Hepatocyte (in vitro differentiated cells): Measurements from ENCODE around the gene PRDM16. TPM values are rescaled to one million over a fixed set of nuclear protein-coding genes. Genes with fewer than 3 reads are reported as not detected.

Experiments
- DNase-seq: peaks from one replicate; pipeline ENCODE4 v3.0.0-alpha.2; 2016; ENCODE audit warnings: low spot score
- H2AFZ ChIP-seq: fragments of 200-600 bp; sonication (generic); 2 replicates; pipeline ENCODE4 v1.6.0; 2016; ENCODE audit warnings: antibody characterized with exemption, mild to moderate bottlenecking
- H3K27ac ChIP-seq: fragments of 200-600 bp; sonication (generic); 2 replicates; pipeline ENCODE4 v1.5.1; 2016; ENCODE audit warnings: mild to moderate bottlenecking
- H3K27me3 ChIP-seq: fragments of 200-600 bp; sonication (generic); 2 replicates; pipeline ENCODE4 v1.6.1; 2016
- H3K36me3 ChIP-seq: fragments of 200-600 bp; sonication (generic); replicated peaks from 2 replicates; pipeline ENCODE4 v1.5.1; 2016; ENCODE audit warnings: low read depth; ENCODE audit not compliant: insufficient read depth
- H3K4me1 ChIP-seq: fragments of 200-600 bp; sonication (generic); 2 replicates; pipeline ENCODE4 v1.5.1; 2016; ENCODE audit warnings: mild to moderate bottlenecking, moderate library complexity; ENCODE audit not compliant: insufficient read depth
- H3K4me2 ChIP-seq: fragments of 200-600 bp; sonication (generic); 2 replicates; pipeline ENCODE4 v1.6.0; 2016
- H3K4me3 ChIP-seq: fragments of 200-600 bp; sonication (generic); 2 replicates; pipeline ENCODE4 v1.5.1; 2016; ENCODE audit warnings: mild to moderate bottlenecking
- H3K79me2 ChIP-seq: fragments of 200-600 bp; sonication (generic); 2 replicates; pipeline ENCODE4 v1.6.0; 2017; ENCODE audit warnings: mild to moderate bottlenecking
- H3K9me2 ChIP-seq: fragments of 200-600 bp; sonication (generic); replicated peaks from 2 replicates; pipeline ENCODE4 v1.6.0; 2017; ENCODE audit warnings: mild to moderate bottlenecking; ENCODE audit not compliant: insufficient read depth
- H3K9me3 ChIP-seq: fragments of 200-600 bp; sonication (generic); 2 replicates; pipeline ENCODE4 v1.5.1; 2016; ENCODE audit warnings: low read depth, mild to moderate bottlenecking
- H4K20me1 ChIP-seq: fragments of 200-600 bp; sonication (generic); 2 replicates; pipeline ENCODE4 v1.6.0; 2016; ENCODE audit warnings: mild to moderate bottlenecking; ENCODE audit not compliant: insufficient read depth, poor library complexity, severe bottlenecking
- EZH2 ChIP-seq: fragments of 200-600 bp; sonication (generic); IDR thresholded peaks from 2 replicates; pipeline ENCODE4 v1.6.1; 2016; ENCODE audit warnings: antibody characterized with exemption, mild to moderate bottlenecking, borderline replicate concordance
- EZH2phosphoT487 ChIP-seq: fragments of 200-600 bp; sonication (generic); IDR thresholded peaks from one replicate; pipeline ENCODE4 v1.6.1; 2018; ENCODE audit warnings: antibody characterized with exemption, mild to moderate bottlenecking, low read depth, moderate library complexity; ENCODE audit not compliant: unreplicated experiment, severe bottlenecking
- WGBS: methylation state at CpG from one replicate; pipeline ENCODE4 v1.1.6; 2016; ENCODE audit warnings: low lambda C conversion rate; ENCODE audit errors: missing lambda C conversion rate; 5-methylcytosine and 5-hydroxymethylcytosine counted together
- polyA plus RNA-seq: library from polyadenylated mRNA; unstranded; fragments of >200 nt; fragmentation: Nextera tagmentation; extraction: Ambion mirVana; gene quantifications from 2 replicates; pipeline ENCODE4 v1.2.1, GENCODE V29; 2016
- total RNA-seq: library from RNA; depleted of rRNA; stranded (reverse); fragments of >200 nt; gene quantifications from 2 replicates; pipeline ENCODE4 v1.2.3, GENCODE V29; 2014
- TF ChIP-seq, protein P1 (sequence below): fragments of 200-600 bp; sonication (generic); IDR thresholded peaks from 2 replicates; pipeline ENCODE4 v1.5.1; 2016; ENCODE audit warnings: antibody characterized with exemption, mild to moderate bottlenecking; ENCODE audit not compliant: poor library complexity

Gene PRDM16
- total and polyA plus RNA-seq, 2 experiments from 2014 or later = 8.1 to 9.9 TPM

GRCh38 chr1:3461238-3461933, 392.4 kb downstream of the PRDM16 start:
- H4K20me1 ChIP-seq = no peaks in the 10 kb centered on the region
- no peak overlapping the region for H2AFZ ChIP-seq
- no peak overlapping the region for H3K4me3 ChIP-seq
- peak overlapping the region; percentile 95 for H3K27ac ChIP-seq
- H3K4me2 ChIP-seq = peak overlapping the region; percentile 47
- no peaks in the 10 kb centered on the region for H3K36me3 ChIP-seq
- WGBS = 96% methylated on average over 30 of the region's 30 CpGs
- peaks cover 15% of the 10 kb centered on the region for H3K79me2 ChIP-seq
- DNase-seq = no peak
- no peak for TF ChIP-seq EZH2
- no peaks in the 10 kb centered on the region for H3K9me2 ChIP-seq
- peaks cover 44% of the 10 kb centered on the region for H3K4me1 ChIP-seq
- no peaks in the 10 kb centered on the region for H3K27me3 ChIP-seq
- no peaks in the 10 kb centered on the region for H3K9me3 ChIP-seq

- H3K27ac ChIP-seq = no peak overlapping the region
- no peak overlapping the region for H2AFZ ChIP-seq
- no peak overlapping the region for H3K4me2 ChIP-seq
- DNase-seq = no peak
- H3K4me3 ChIP-seq = no peak overlapping the region
- H3K9me2 ChIP-seq = no peaks in the 10 kb centered on the region
- TF ChIP-seq EZH2 (no peak), EZH2phosphoT487 (no peak)
- TF ChIP-seq, protein P1, sequence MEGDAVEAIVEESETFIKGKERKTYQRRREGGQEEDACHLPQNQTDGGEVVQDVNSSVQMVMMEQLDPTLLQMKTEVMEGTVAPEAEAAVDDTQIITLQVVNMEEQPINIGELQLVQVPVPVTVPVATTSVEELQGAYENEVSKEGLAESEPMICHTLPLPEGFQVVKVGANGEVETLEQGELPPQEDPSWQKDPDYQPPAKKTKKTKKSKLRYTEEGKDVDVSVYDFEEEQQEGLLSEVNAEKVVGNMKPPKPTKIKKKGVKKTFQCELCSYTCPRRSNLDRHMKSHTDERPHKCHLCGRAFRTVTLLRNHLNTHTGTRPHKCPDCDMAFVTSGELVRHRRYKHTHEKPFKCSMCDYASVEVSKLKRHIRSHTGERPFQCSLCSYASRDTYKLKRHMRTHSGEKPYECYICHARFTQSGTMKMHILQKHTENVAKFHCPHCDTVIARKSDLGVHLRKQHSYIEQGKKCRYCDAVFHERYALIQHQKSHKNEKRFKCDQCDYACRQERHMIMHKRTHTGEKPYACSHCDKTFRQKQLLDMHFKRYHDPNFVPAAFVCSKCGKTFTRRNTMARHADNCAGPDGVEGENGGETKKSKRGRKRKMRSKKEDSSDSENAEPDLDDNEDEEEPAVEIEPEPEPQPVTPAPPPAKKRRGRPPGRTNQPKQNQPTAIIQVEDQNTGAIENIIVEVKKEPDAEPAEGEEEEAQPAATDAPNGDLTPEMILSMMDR = no peak
- peaks cover 15% of the 10 kb centered on the region for H3K79me2 ChIP-seq
- H3K27me3 ChIP-seq = no peaks in the 10 kb centered on the region
- no peaks in the 10 kb centered on the region for H3K36me3 ChIP-seq
- peaks cover 42% of the 10 kb centered on the region for H3K4me1 ChIP-seq
- WGBS = 97% methylated on average over 8 of the region's 13 CpGs
- H4K20me1 ChIP-seq = no peaks in the 10 kb centered on the region
- no peaks in the 10 kb centered on the region for H3K9me3 ChIP-seq
These were observed 392.9 kb downstream of the PRDM16 start for GRCh38 chr1:3461934-3462275.

GRCh38 chr1:3462356-3463012, 393.5 kb downstream of the PRDM16 start:
- no peak overlapping the region for H3K4me3 ChIP-seq
- peaks cover 15% of the 10 kb centered on the region for H3K79me2 ChIP-seq
- WGBS = 91% methylated on average over 14 of the region's 16 CpGs

DNA sequence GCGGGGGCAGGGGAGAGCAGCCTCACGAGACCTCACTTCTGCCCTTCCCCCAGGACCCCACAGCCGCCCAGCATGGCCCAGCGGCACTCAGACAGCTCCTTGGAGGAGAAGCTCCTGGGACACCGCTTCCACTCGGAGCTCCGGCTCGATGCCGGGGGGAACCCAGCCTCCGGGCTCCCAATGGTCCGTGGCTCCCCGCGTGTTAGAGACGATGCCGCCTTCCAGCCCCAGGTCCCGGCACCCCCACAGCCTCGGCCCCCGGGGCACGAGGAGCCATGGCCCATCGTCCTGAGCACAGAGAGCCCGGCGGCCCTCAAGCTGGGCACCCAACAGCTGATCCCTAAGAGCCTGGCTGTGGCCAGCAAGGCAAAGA, 394.0 kb downstream of the PRDM16 start:
- WGBS = 96% methylated on average over 14 of the region's 22 CpGs
- no peak for DNase-seq
- H3K79me2 ChIP-seq = peaks cover 15% of the 10 kb centered on the region
- H4K20me1 ChIP-seq = no peaks in the 10 kb centered on the region
- TF ChIP-seq, protein P1 = no peak
- TF ChIP-seq EZH2 = no peak
- no peak for TF ChIP-seq EZH2phosphoT487
- no peaks in the 10 kb centered on the region for H3K36me3 ChIP-seq
- H3K4me3 ChIP-seq = no peak overlapping the region
- H3K27me3 ChIP-seq = no peaks in the 10 kb centered on the region
- peaks cover 33% of the 10 kb centered on the region for H3K4me1 ChIP-seq
- H3K27ac ChIP-seq = no peak overlapping the region
- H3K9me3 ChIP-seq = no peaks in the 10 kb centered on the region
- H2AFZ ChIP-seq = no peak overlapping the region
- no peak overlapping the region for H3K4me2 ChIP-seq
- H3K9me2 ChIP-seq = no peaks in the 10 kb centered on the region

More at GRCh38 chr1:3462356-3463012, 393.5 kb downstream of the PRDM16 start:
- peaks cover 38% of the 10 kb centered on the region for H3K4me1 ChIP-seq
- no peaks in the 10 kb centered on the region for H3K36me3 ChIP-seq
- no peak overlapping the region for H3K27ac ChIP-seq
- TF ChIP-seq EZH2 (no peak), EZH2phosphoT487 (no peak)
- TF ChIP-seq, protein P1 = no peak
- H3K27me3 ChIP-seq = no peaks in the 10 kb centered on the region
- no peak overlapping the region for H3K4me2 ChIP-seq
- H3K9me2 ChIP-seq = no peaks in the 10 kb centered on the region
- H2AFZ ChIP-seq = no peak overlapping the region
- no peak for DNase-seq
- no peaks in the 10 kb centered on the region for H4K20me1 ChIP-seq
- no peaks in the 10 kb centered on the region for H3K9me3 ChIP-seq
